Calu3 (cell line): ENCODE data around the gene VTI1B. TPM values are rescaled to one million over a fixed set of nuclear protein-coding genes. Genes with fewer than 3 reads are reported as not detected.
"Not testable (repeated sequence)": the region's sequence is repeated elsewhere in the genome, so short reads cannot be mapped to it uniquely, and the experiment has no call there.

Experiments
- BruUV-seq: library from RNA; stranded (reverse); fragments of 400-500 nt; replicated peaks from 2 replicates; lab custom pipeline; 2021; lab: Mats Ljungman, UMichigan
- CTCF ChIA-PET: fragments of 300-600 bp; sonication (Branson Sonifier 250); formaldehyde crosslinking; loops from one replicate; lab custom pipeline; 2022; ENCODE audit warnings: antibody characterized with exemption; lab: Charles Lee
- DNase-seq: peaks from one replicate; pipeline ENCODE4 v3.0.0; 2022
- H3K27ac Mint-ChIP-seq: one replicate; pipeline ENCODE4 v1.8.0; 2022; ENCODE audit warnings: mixed read lengths; ENCODE audit not compliant: unreplicated experiment
- H3K27me3 Mint-ChIP-seq: one replicate; pipeline ENCODE4 v1.8.0; 2022; ENCODE audit warnings: mixed read lengths; ENCODE audit not compliant: unreplicated experiment
- H3K36me3 Mint-ChIP-seq: one replicate; pipeline ENCODE4 v1.8.0; 2022; ENCODE audit warnings: mild to moderate bottlenecking, moderate library complexity, mixed read lengths; ENCODE audit not compliant: insufficient read depth, unreplicated experiment
- H3K4me1 Mint-ChIP-seq: one replicate; pipeline ENCODE4 v1.8.0; 2022; ENCODE audit warnings: mild to moderate bottlenecking, low read depth, mixed read lengths; ENCODE audit not compliant: unreplicated experiment
- H3K4me3 Mint-ChIP-seq: one replicate; pipeline ENCODE4 v1.8.0; 2022; ENCODE audit warnings: mild to moderate bottlenecking, low read depth, moderate library complexity, mixed read lengths; ENCODE audit not compliant: unreplicated experiment
- H3K9me3 Mint-ChIP-seq: one replicate; pipeline ENCODE4 v1.8.0; 2022; ENCODE audit warnings: low read depth, mixed read lengths; ENCODE audit not compliant: unreplicated experiment
- CTCF ChIP-seq: fragments of 200-600 bp; IDR thresholded peaks from one replicate; pipeline ENCODE4 v1.8.0; 2022; ENCODE audit warnings: antibody characterized with exemption; ENCODE audit not compliant: unreplicated experiment
- intact Hi-C: fragments of 100-400 bp; cut with micrococcal nuclease; formaldehyde crosslinking; loops from one replicate; pipeline ENCODE4 v1.10.0; 2022; ENCODE audit not compliant: unreplicated experiment
- total RNA-seq: library from RNA; stranded (reverse); gene quantifications from 2 replicates; pipeline ENCODE4 v1.2.3, GENCODE V29; 2022

The VTI1B gene
- total RNA-seq, 1 experiment from 2014 or later: 75.5 TPM

GRCh38 chr14:67718265-67718664, 43.8 kb upstream of the VTI1B start:
- Mint-ChIP-seq H3K4me3 (no peak overlapping the region), H3K27ac (no peak overlapping the region)
- BruUV-seq: no TSS peak

GRCh38 chr14:67717048-67717447, 42.6 kb upstream of the VTI1B start:
- BruUV-seq: no TSS peak
- Mint-ChIP-seq H3K27ac (no peak overlapping the region), H3K4me3 (no peak overlapping the region), H3K4me1 (peaks cover 17% of the 10 kb centered on the region), H3K9me3 (no peaks in the 10 kb centered on the region), H3K27me3 (no peaks in the 10 kb centered on the region), H3K36me3 (no peaks in the 10 kb centered on the region)
- DNase-seq: no peak
- CTCF ChIA-PET: no interaction called here
- intact Hi-C loops: no loop called here
- no peak for TF ChIP-seq CTCF

More at GRCh38 chr14:67718265-67718664, 43.8 kb upstream of the VTI1B start:
- CTCF ChIA-PET: no interaction called here
- intact Hi-C loops: no loop called here
- H3K4me1 Mint-ChIP-seq: peaks cover 17% of the 10 kb centered on the region
- no peak for DNase-seq
- TF ChIP-seq CTCF: no peak
- H3K36me3 Mint-ChIP-seq: no peaks in the 10 kb centered on the region
- H3K27me3 Mint-ChIP-seq: no peaks in the 10 kb centered on the region
- H3K9me3 Mint-ChIP-seq: no peaks in the 10 kb centered on the region

- CTCF ChIA-PET: no interaction called here
- Mint-ChIP-seq H3K27me3 (no peaks in the 10 kb centered on the region), H3K4me1 (peaks cover 3% of the 10 kb centered on the region), H3K4me3 (no peak overlapping the region), H3K9me3 (peaks cover 2% of the 10 kb centered on the region), H3K27ac (no peak overlapping the region), H3K36me3 (no peaks in the 10 kb centered on the region)
- intact Hi-C loops: no loop called here
- no TSS peak for BruUV-seq
- no peak for DNase-seq
- no peak for TF ChIP-seq CTCF
Measured at GRCh38 chr14:67710209-67710608, 35.8 kb upstream of the VTI1B start.

GRCh38 chr14:67709796-67710195, 35.4 kb upstream of the VTI1B start:
- H3K27me3 Mint-ChIP-seq, BruUV-seq, H3K36me3 Mint-ChIP-seq, H3K4me1 Mint-ChIP-seq, H3K4me3 Mint-ChIP-seq, H3K27ac Mint-ChIP-seq, CTCF ChIA-PET, H3K9me3 Mint-ChIP-seq, DNase-seq: not testable (repeated sequence)
- intact Hi-C loops: loop anchor here (10.0 kb wide), 1 partner anchor 275 kb away; no protein-coding TSS in a partner anchor

GRCh38 chr14:67709346-67709745, 34.9 kb upstream of the VTI1B start:
- H3K4me3 Mint-ChIP-seq, H3K27ac Mint-ChIP-seq, BruUV-seq, CTCF ChIA-PET, H3K9me3 Mint-ChIP-seq, H3K36me3 Mint-ChIP-seq, DNase-seq, H3K27me3 Mint-ChIP-seq: not testable (repeated sequence)
- peaks cover 12% of the 10 kb centered on the region for H3K4me1 Mint-ChIP-seq
- intact Hi-C loops: loop anchor here (10.0 kb wide), 1 partner anchor 275 kb away; no protein-coding TSS in a partner anchor
